HepG2 (cell line): ENCODE measurements around the gene TRPT1. TPM values are rescaled to one million over a fixed set of nuclear protein-coding genes. Genes with fewer than 3 reads are reported as not detected.
A peak's percentile ranks its signal among the peaks of the same experiment; 100 is the strongest.

Experiments
- BCL3 ChIP-seq: sonication (generic); formaldehyde crosslinking; IDR thresholded peaks from 2 replicates; pipeline ENCODE4 v1.5.1; 2020; ENCODE audit warnings: mild to moderate bottlenecking, missing genetic modification reagents, moderate library complexity
- FOXO4 ChIP-seq: sonication (generic); formaldehyde crosslinking; conservative IDR thresholded peaks from 2 replicates; pipeline ENCODE4 v1.8.1; 2023; ENCODE audit warnings: missing genetic modification reagents
- HIVEP1 ChIP-seq: sonication (generic); formaldehyde crosslinking; IDR thresholded peaks from 2 replicates; pipeline ENCODE4 v1.4.0; 2020; ENCODE audit warnings: mild to moderate bottlenecking, missing genetic modification reagents
- MAFF ChIP-seq: IDR thresholded peaks from 2 replicates; pipeline ENCODE4 v1.6.1; 2011; ENCODE audit warnings: low read depth, low read length, improper control_type of control experiment
- ONECUT2 ChIP-seq: sonication (generic); formaldehyde crosslinking; IDR thresholded peaks from 2 replicates; pipeline ENCODE4 v1.4.0; 2020; ENCODE audit warnings: missing genetic modification reagents
- PAWR ChIP-seq: sonication (generic); formaldehyde crosslinking; IDR thresholded peaks from 2 replicates; pipeline ENCODE4 v1.4.0; 2020; ENCODE audit warnings: missing genetic modification reagents, mild to moderate bottlenecking, borderline replicate concordance
- PHF20 ChIP-seq: sonication (generic); formaldehyde crosslinking; IDR thresholded peaks from 2 replicates; pipeline ENCODE4 v1.5.0; 2020; ENCODE audit warnings: mild to moderate bottlenecking, missing genetic modification reagents
- POLR2AphosphoS2 ChIP-seq: IDR thresholded peaks from 2 replicates; pipeline ENCODE4 v1.6.1; 2011; ENCODE audit warnings: low read depth, low read length, improper control_type of control experiment
- RFX1 ChIP-seq: fragments of 450-650 bp; IDR thresholded peaks from 2 replicates; pipeline ENCODE4 v1.6.1; 2017
- SOX6 ChIP-seq, 2 experiments: fragments of 450-650 bp in 1 of 2; sonication (generic) in 1 of 2; formaldehyde crosslinking in 1 of 2; IDR thresholded peaks; 2 replicates each; pipeline versions ENCODE4 v1.4.0 to v1.6.1; 2017 to 2020; ENCODE audit warnings: antibody characterized with exemption in 1 of 2, mild to moderate bottlenecking in 1 of 2, missing genetic modification reagents in 1 of 2
- SP1 ChIP-seq, 2 experiments: fragments of 450-650 bp in 1 of 2; sonication (generic) in 1 of 2; formaldehyde crosslinking in 1 of 2; IDR thresholded peaks; 2 replicates each; pipeline versions ENCODE4 v1.4.0 to v1.6.1; 2016 to 2020; ENCODE audit warnings: missing genetic modification reagents in 1 of 2
- YEATS4 ChIP-seq: sonication (generic); formaldehyde crosslinking; IDR thresholded peaks from 2 replicates; pipeline ENCODE4 v1.4.0; 2020; ENCODE audit warnings: missing genetic modification reagents, borderline replicate concordance
- ZBTB38 ChIP-seq: sonication (generic); formaldehyde crosslinking; IDR thresholded peaks from 2 replicates; pipeline ENCODE4 v1.5.1; 2020; ENCODE audit warnings: mild to moderate bottlenecking, missing genetic modification reagents
- ZFP36L1 ChIP-seq: sonication (generic); formaldehyde crosslinking; IDR thresholded peaks from 2 replicates; pipeline ENCODE4 v1.8.0; 2022; ENCODE audit warnings: mild to moderate bottlenecking, missing genetic modification reagents, moderate library complexity
- ZNF430 ChIP-seq: sonication (generic); formaldehyde crosslinking; IDR thresholded peaks from 2 replicates; pipeline ENCODE4 v1.9.0; 2021; ENCODE audit warnings: mild to moderate bottlenecking, missing genetic modification reagents
- ZNF484 ChIP-seq: sonication (generic); formaldehyde crosslinking; IDR thresholded peaks from 2 replicates; pipeline ENCODE4 v1.5.1; 2020; ENCODE audit warnings: mild to moderate bottlenecking, low read depth, missing genetic modification reagents, borderline replicate concordance
- ZNF549 ChIP-seq: sonication (generic); formaldehyde crosslinking; IDR thresholded peaks from 2 replicates; pipeline ENCODE4 v1.5.0; 2020; ENCODE audit warnings: missing genetic modification reagents
- ZNF572 ChIP-seq: sonication (generic); formaldehyde crosslinking; IDR thresholded peaks from 2 replicates; pipeline ENCODE4 v1.5.1; 2020; ENCODE audit warnings: mild to moderate bottlenecking, missing genetic modification reagents
- ZNF724P ChIP-seq: sonication (generic); formaldehyde crosslinking; IDR thresholded peaks from 2 replicates; pipeline ENCODE4 v1.8.0; 2022; ENCODE audit warnings: missing genetic modification reagents, borderline replicate concordance
- polyA plus RNA-seq, 8 experiments: library from polyadenylated mRNA; depleted of rRNA in 3 of 8; stranded (reverse) in 7 of 8; unstranded in 1 of 8; fragments of >200 nt; fragmentation: Illumina TruSeq in 4 of 8; extraction: Trizol in 4 of 8; gene quantifications; 2 replicates each; pipeline versions ENCODE4 v1.2.1 to v1.2.3, GENCODE V29; 2011 to 2016; ENCODE audit warnings: low read depth in 4 of 8, missing spikeins in 1 of 8, mixed read lengths in 1 of 8; ENCODE audit not compliant: insufficient read depth in 1 of 8
- total RNA-seq, 5 experiments: library from RNA; depleted of rRNA; stranded (reverse); fragments of >200 nt; fragmentation: Illumina TruSeq; extraction: Trizol; gene quantifications; 2 replicates each; pipeline ENCODE4 v1.2.3, GENCODE V29; 2016; ENCODE audit warnings: low read depth in 1 of 5
- TF ChIP-seq, protein P1 (sequence below): sonication (generic); formaldehyde crosslinking; IDR thresholded peaks from 2 replicates; pipeline ENCODE4 v1.5.1; 2020; ENCODE audit warnings: mild to moderate bottlenecking, missing genetic modification reagents
- TF ChIP-seq, protein P2 (sequence below): sonication (generic); formaldehyde crosslinking; IDR thresholded peaks from 2 replicates; pipeline ENCODE4 v1.8.0; 2022; ENCODE audit warnings: mild to moderate bottlenecking, missing genetic modification reagents, borderline replicate concordance

TRPT1 gene
- total and polyA plus RNA-seq, 2 of the 13 experiments (the other 11 are each of a cell fraction or from before 2014, with no cell fraction given), result 24.8 to 40.7 TPM

- TF ChIP-seq, protein P1, sequence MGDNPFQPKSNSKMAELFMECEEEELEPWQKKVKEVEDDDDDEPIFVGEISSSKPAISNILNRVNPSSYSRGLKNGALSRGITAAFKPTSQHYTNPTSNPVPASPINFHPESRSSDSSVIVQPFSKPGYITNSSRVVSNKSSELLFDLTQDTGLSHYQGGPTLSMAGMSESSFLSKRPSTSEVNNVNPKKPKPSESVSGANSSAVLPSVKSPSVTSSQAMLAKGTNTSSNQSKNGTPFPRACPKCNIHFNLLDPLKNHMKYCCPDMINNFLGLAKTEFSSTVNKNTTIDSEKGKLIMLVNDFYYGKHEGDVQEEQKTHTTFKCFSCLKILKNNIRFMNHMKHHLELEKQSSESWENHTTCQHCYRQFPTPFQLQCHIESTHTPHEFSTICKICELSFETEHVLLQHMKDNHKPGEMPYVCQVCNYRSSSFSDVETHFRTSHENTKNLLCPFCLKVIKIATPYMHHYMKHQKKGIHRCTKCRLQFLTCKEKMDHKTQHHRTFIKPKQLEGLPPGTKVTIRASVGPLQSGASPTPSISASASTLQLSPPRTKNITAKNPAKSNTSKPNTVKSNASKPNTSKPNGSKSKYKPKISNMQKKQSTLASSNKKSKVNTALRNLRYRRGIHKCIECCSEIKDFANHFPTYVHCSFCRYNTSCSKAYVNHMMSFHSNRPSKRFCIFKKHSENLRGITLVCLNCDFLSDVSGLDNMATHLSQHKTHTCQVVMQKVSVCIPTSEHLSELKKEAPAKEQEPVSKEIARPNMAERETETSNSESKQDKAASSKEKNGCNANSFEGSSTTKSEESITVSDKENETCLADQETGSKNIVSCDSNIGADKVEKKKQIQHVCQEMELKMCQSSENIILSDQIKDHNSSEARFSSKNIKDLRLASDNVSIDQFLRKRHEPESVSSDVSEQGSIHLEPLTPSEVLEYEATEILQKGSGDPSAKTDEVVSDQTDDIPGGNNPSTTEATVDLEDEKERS (CRISPR knock-in tag), result no peak
- no peak for TF ChIP-seq ONECUT2 (CRISPR knock-in tag)
- no peak for TF ChIP-seq ZNF549 (CRISPR knock-in tag)
- peak; percentile 34; the same call in 1 of the 2 replicates for TF ChIP-seq YEATS4 (CRISPR knock-in tag)
- TF ChIP-seq ZFP36L1 (CRISPR knock-in tag), result no peak
- TF ChIP-seq HIVEP1 (CRISPR knock-in tag), result 0 out of 2 replicates have a peak, but pooled peaks have one; percentile 39
- TF ChIP-seq PAWR (CRISPR knock-in tag), result no peak
- no peak for TF ChIP-seq SOX6 (IDR thresholded peaks at IDR 0.05)
- TF ChIP-seq SOX6 (CRISPR knock-in tag; IDR thresholded peaks at IDR 0.05), result no peak
- peak; percentile 44; the same call in 1 of the 2 replicates for TF ChIP-seq ZNF430 (CRISPR knock-in tag)
- TF ChIP-seq ZNF724P (CRISPR knock-in tag), result no peak
- no peak for TF ChIP-seq ZBTB38 (CRISPR knock-in tag)
- TF ChIP-seq PHF20 (CRISPR knock-in tag), result no peak
- no peak for TF ChIP-seq ZNF572 (CRISPR knock-in tag)
- TF ChIP-seq POLR2AphosphoS2, result no peak
- no peak for TF ChIP-seq MAFF
- 0 out of 2 replicates have a peak, but pooled peaks have one; percentile 22 for TF ChIP-seq BCL3 (CRISPR knock-in tag)
- no peak for TF ChIP-seq FOXO4
- TF ChIP-seq, protein P2, sequence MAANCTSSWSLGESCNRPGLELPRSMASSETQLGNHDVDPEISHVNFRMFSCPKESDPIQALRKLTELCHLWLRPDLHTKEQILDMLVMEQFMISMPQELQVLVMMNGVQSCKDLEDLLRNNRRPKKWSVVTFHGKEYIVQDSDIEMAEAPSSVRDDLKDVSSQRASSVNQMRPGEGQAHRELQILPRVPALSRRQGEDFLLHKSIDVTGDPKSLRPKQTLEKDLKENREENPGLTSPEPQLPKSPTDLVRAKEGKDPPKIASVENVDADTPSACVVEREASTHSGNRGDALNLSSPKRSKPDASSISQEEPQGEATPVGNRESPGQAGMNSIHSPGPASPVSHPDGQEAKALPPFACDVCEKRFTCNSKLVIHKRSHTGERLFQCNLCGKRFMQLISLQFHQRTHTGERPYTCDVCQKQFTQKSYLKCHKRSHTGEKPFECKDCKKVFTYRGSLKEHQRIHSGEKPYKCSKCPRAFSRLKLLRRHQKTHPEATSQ (CRISPR knock-in tag), result peak; percentile 58; the same call in 1 of the 2 replicates
- TF ChIP-seq SP1 (IDR thresholded peaks at IDR 0.05), result no peak
- TF ChIP-seq SP1 (CRISPR knock-in tag; IDR thresholded peaks at IDR 0.05), result peak; percentile 64
- no peak for TF ChIP-seq RFX1
- no peak for TF ChIP-seq ZNF484 (CRISPR knock-in tag)
These were observed 4.4 kb upstream of the TRPT1 start, which contains the start of gene DNAJC4 (continued) for GRCh38 chr11:64230171-64230984.
